ENCODE measurements around the gene THSD4.
"Not testable (repeated sequence)": the region's sequence is repeated elsewhere in the genome, so short reads cannot be mapped to it uniquely, and the experiment has no call there.

Gene THSD4

DNA sequence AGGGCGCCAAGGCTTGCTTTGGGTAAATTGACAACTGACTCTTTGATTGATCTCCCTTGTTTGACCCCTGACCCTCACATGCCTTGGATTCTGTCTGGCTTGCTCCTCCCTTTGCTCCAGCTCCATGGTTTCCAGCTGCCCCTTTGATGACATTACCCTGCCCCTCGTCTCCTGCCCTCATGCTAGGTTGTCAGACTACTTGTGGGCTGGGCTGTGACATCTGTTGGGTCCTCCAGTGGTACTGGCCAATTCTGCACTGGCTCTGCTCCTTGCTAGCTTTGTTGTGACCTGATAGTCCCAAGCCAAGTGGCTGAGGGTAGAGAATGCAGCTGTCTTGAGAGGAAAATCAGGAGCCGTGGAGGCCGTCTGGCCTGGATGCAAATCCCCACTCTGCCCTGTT, 6.2 kb downstream of the THSD4 start:
- DNase-seq (ENCODE audit: low read depth), result no peak

DNA sequence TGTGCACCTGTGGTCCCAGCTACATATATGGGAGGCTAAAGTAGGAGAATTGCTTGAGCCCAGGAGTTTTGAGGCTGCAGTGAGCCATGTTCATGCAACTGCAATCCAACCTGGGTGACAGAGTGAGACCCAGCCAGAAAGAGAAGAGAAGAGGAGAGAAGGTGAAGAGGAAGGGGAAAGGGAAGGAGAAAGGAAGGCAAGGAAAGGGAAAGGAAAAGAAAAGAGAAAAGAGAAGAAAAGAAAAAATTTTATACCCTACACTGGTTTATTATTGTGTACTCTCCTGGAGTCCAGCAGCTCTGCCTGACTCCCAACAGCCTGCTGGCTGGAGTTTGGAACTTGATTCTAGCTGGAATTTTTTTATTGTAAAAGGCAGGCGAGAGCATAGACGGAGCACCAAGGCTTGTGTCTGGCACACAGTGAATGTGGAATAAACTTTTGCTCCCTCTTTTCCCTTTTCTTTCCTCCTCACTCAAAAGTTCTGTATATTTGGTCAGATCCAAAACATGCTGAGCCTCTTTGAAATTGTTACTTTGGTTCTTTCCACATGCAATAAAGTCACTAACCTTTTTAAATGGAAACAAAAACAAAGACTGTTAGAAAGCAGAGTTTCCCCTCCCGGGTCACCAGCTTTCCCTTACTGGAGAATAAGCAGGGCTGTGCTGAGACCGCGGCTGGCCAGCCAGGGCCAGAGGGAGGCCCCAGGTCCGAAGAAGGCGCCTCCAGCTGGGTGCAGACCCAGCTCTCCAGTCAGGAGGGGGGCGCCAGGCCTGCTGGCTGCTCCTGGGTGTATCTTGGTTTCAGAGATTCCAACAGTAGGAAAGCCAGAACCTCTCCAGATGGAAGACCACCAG, 9.9 kb downstream of the THSD4 start:
- DNase-seq (ENCODE audit: low read depth), result no peak

DNA sequence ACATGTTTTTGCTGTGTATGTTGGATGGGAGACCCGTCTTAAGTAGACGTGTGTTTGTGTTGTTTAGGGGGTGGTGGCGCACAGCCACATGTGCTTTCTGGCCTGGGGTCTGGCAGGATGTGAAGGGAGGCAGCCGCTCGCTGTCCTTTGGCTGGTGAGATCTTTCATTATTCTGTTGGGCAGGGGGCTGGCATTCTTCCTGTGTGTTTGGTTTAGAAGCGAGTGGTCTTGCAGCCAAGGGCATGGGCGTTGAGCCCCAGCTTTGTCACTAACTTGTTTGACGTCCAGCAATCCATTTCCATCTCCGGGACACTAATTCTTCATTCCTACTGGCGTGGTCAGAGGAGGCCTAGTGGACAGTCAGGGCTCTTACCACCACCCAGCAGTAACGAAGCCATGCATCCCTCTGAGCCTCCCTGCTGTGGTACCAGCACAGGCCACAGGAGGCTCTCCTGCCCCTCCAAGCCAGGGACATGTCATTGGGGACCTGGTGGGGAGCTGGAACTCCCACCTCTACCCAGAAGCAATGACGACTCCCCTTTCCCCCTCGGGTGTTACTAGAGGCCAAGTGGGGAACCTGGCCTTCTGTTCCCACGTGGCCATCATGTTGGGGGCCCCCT, 10.7 kb downstream of the THSD4 start:
- DNase-seq (ENCODE audit: low read depth), result no peak

DNA sequence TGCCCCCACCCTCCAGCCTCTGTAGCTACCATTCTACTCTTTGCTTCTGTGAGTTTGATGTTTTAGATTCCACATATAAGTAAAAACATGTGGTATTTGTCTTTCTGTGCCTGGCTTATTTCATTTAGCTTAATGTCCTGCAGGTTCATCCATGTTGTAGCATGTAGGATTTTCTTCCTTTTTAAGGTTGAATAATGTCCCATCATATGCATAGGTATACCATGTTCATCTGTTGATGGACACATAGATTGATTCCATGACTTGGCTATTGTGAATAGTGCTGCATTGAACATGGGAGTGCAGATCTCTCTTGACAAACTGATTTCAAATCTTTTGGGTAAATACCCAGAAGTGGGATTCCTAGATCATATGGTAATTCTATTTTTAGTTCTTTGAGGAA, 11.8 kb downstream of the THSD4 start:
- DNase-seq (ENCODE audit: low read depth), result no peak

DNA sequence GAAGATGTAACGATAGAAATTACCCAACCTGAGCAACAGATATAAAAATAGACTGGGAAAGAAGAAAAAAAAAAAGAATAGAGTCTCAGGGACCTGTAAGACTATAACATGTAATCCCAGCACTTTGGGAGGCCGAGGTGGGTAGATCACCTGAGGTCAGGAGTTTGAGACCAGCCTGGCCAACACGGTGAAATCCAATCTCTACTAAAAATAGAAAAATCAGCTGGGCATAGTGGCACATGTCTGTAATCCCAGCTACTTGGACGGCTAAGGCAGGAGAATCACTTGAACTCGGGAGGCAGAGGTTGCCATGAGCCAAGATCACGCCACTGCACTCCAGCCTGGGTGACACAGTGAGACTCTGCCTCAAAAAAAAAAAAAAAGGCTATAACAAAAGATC, 12.9 kb downstream of the THSD4 start:
- DNase-seq (ENCODE audit: low read depth), result not testable (repeated sequence)

DNA sequence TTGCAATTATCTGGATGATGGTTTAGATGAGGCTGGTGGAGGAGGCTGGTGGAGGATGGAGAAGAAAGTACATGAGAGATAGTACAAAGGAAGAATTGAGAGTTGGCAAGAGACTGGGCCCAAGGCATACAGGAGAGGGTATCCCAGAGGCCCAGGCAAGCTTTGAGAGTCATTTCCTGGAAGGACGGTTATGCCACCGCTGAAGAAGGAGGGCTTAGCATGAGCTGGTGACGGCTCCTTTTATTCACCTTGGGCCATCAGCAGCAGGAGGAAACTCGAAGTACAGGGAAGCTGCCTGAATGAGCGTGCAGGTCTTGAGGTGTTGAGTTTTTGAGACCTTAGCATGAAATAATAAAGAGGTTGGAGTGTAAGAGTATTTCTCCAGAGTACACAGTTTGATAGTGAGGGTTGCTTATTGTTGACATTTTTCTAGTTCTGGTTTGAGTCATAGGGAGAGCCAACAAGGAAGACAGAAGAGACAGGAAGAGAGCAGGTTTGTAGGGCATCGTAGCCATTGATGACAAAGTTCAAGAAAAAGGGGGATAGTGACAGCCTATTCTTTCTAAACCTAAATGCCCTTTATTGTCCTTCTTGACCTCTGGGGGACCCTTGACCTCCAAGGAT, 13.8 kb downstream of the THSD4 start:
- DNase-seq (ENCODE audit: low read depth), result no peak

DNA sequence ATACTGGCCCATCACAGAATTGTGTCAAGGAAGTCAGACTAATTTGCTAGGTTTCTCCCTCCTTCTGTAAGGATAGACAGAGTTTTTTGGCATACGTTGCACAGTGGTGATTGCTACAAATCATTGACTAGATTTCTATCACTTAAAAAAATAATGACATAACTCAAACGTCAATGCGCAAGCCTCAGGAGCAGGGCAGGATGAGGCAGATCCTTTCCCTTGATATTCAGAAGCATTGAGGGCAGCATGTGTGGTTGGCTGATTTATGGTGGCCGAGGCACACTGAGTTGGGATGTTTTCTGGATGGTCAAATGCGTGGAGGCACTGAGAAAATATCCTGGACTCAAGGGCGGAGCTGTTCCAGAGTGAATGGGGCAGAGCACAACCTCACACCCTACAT, 14.4 kb downstream of the THSD4 start:
- DNase-seq (ENCODE audit: low read depth), result no peak

DNA sequence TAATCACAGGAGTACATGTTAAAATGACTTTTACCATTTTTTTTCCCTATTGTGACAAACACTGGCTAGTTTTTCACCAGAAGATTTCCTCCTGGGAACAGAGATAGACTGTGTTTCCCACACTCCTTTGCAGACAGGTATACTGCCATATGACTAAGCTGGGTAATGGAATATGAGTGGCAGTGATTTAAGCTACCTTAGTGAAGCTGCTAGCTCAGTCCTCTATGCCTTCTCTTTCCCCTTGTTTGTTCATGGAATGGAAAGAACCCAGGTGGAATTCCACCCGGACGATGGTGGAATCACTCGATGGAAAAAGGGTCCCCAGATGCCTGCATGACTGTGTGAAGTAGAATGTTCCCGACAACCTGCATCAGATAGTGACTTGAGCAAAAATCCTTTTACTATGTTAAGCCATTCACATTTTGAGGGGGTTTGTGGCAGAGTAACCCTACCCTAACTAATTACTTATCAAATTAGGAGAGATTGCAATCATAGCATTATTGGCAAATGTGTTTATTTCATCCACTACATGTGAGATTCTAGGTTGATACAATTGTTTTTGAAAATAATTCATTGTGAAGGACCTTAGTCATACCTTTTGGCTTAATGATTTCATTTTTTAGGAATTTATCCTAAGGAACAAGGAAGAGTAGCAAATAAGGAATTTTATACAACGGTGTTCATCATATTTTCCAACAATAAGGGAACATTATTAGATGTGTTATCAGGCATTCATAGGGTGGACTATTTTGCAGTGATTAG, 16.5 kb downstream of the THSD4 start:
- DNase-seq (ENCODE audit: low read depth), result no peak

DNA sequence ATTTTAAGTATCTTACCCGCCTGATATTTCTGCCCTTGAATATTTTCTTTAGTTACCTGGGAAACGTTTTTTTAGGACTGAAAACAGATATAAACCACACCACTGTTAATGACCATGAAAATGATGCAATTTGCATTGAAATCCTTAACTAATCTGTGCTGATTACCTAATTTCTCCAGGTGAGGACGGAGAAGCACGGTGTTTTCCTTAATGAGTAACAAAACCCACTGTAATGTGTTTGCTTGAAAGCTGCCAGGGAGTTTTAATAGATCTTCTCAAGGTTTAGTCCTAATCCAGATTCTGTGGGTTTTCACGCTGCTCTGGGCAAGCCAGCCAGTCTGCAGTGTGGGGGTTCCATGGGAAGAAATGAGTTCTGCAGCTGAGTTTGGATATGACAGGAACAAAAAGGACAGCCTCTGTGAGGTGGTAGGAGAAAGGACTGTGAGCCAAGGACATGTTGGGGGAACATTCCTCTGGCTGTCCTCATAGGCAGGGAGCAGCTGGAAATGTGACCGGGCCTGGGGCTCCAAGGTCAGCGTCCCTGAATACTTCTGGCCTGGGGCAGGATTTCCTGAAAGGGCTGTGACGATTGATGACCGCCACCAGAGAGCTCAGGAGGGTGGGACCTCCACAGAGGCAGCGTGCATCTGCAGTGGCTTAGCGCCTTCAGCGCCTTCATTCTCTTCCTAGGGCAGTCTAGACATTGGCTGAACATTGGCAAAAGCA, 18.6 kb downstream of the THSD4 start:
- DNase-seq (ENCODE audit: low read depth), result no peak

DNA sequence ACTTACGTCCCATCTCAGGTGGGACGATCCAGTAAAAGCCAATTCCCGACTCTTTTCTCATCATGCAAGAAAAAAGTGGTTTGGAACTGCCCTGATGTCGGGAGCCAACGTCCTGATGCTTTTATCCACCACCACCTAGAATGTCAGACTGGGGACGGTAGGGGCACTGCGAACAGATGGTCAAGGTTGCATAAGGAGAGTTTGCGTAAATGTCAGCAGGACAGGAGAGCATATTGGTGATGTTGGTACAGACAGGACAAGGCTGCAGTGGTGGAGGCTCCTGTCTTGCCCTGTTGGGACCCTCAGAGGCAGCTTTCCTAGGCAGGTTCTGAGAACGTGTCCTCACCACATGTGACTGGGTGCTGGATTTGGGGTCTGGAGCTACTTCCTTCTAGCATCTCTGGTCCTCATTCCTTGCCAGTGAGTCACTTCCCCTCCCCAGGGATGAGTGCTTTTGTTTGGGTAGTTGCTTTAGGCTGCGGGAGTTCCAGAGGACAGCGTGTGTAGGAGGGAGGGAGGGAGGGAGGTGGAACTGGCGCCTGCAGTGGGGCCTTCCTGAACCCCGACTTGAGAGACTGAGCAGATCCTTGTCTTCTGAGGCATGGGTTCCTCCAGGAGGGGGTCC, 21.0 kb downstream of the THSD4 start:
- DNase-seq (ENCODE audit: low read depth), result no peak

DNA sequence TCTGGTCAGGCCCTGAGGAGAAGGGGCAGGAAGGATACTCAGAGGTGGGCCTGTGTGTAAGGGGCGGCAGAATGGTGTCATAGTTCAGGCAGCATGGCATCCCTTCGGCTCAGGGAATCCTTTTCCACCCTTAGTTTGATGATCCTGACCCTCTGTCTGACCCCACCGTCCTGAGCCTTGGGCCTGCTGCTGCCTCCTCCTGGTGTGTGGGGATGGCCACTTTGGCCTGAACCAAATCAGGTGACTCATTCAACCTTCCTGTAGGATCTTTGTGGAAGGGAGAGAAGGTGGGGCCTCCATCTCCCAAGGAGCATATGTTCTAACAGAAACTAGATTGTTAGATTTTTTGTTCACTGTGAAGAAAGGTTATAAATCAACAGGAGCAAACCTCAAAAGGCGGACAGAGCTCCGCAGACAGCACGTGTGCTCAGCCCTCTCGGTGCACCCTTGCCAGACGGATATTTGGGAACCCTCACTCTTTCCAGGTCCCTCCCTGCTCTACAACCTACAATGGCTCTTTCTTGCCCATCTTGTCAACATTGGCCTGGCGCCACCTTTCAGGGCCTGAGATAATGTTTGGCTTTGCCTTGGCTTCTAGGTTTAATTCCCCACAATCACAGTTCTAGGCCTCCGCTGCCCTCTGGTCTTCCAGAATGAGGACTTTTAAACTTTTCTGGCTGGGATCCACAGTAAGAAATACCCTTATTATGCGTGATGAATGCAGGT, 21.7 kb downstream of the THSD4 start:
- no peak for DNase-seq (ENCODE audit: low read depth)

DNA sequence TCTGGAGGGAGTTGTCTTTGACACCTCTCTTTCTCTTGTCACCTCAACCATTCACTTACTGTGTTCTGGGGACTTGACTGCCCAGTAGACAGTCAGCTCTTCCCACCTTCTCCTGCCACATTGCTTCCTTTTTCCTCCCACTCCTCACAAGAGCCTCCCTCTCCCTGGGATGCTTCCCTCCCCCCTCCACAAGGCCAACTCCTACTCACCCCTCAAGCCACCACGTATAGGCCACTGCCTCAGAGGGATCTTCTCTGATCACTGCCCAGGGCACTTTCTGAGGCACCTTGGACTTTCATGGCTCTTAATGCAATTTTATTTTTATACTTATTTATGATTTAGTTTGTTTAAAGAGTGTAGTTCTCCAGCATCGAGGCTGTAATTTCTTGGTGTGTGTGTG, 23.2 kb downstream of the THSD4 start:
- no peak for DNase-seq (ENCODE audit: low read depth)

DNA sequence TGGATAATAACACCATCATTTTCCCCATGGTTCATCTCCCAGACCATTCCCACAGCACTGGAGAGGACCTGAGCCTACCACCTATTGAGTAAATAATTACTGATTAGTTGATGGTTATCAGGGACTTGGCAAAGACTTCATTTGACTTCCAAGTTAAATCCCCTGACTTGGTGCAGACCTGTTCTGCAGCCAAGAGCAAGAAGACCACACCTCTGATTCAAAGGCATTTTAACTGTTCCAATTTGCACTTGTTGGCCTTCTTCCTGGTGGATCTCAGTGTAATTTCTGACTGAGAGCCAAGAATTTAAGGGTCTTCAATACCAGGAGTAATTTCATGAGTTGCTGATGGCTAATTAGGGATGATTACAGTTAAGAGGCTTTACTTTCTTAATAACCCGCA, 24.0 kb downstream of the THSD4 start:
- DNase-seq (ENCODE audit: low read depth), result no peak

DNA sequence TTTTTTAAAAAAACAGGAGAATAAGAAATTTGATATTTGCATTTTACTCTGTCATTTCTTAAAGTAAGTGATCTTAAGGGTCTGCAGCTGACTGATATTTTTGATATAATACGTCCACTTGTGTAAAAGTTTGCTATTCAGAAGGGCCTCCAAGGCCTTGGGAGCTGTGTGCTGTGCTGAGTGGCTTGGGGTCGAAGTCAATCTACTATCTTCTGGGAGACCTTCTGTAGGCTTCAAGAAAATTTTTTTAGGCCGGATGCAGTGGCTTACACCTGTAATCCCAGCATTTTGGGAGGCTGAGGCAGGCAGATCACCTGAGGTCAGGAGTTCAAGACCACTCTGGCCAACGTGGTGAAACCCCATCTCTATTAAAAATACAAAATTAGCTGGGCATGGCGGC, 26.3 kb downstream of the THSD4 start:
- no peak for DNase-seq (ENCODE audit: low read depth)

DNA sequence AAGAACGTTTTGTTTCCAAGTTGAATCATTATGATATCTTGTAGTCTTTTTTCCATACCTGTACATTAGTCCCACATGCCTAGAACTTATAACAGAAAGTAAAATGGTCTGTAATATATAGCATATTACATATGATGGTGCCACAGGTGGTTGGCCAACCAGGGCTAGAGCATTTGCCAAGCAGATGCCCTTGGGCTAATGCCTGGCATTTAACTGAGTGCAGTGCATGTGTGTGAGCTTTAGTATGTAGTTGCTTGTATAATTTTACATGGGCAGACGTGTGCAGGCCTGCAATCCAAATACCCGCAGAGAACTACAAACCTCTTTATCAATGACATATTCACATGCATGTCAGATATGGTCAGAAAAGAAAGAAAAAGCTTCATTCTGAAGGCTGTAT, 27.5 kb downstream of the THSD4 start:
- DNase-seq (ENCODE audit: low read depth), result no peak

DNA sequence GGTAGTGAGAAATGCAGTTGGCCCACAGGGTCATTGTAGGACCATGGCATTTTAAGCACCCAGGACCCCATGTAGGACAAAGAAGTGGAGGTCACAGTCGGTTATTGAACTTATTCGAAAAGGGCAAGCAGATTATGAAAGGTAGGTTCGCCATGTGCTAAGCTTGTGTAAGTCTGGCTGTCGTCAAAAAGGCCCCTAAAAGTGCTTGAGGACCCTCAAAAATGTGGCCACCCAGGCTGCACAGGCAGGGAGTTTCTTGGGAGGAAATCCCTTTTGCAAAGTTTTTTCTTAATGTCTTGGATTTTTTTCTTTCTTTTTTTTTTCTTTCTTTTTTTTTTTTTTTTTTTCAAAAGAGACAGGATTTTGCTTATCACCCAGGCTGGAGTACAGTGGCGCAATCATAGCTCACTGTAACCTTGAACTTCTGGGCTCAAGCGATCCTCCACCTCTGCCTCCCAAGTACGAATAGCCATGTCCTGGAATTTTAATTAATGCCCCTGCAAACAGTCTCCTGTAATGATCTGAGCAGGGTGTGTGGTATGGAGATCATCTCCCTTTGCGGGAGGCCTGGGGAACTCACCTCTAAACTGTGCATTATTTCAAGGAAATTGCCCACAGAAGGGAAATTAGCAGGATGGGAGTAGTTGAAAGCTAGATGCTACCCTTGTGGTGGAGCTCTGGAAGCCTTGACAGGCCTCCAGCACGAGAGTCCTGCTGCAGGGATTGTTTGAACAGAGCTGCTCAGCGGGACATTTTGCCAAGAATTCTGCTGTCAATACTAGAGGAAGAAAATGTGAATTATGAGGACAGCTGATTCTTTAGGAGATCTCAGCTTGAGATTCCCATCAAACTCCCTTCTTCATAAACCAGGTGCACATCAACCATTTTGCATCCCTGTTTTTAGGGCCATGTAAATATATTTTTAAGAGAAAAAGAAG, 28.4 kb downstream of the THSD4 start:
- DNase-seq (ENCODE audit: low read depth), result no peak

DNA sequence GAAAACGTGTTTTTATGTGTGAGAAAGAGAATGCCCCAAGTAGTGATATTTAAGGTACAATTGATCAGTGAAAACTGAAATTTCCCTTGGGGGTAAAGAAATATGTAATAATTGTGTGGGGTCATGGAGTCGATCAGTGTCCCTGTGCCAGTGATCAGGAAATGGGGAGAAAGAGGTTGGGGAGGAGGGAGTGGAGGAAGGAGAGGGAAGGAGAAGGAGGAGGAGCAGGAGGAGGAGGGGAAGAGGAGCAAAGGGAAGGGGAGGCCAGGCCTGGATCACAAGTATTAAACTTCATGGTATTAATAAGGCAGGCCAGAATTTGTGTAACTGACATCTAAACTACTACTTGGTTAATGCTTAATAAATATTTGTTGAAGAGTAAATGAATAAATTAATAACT, 30.4 kb downstream of the THSD4 start:
- DNase-seq (ENCODE audit: low read depth), result no peak

DNA sequence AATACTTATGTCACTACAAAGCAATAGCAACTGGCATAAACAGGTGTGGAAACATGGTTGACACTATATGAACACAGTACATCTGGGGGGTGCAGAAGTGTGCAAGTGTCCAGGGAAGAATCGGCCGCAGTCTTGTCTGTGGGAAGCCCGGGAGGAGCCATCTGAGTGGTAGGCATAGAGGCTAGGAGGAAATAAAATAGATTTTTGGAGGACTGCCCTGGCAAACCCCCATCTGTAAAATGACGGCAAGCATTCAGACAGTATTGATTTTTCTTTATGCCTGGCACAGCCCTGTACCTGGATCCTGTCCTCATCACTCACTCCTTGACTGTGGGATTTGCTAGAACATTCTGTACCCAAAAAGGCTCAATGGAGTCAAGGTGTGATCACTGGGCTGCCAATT, 31.3 kb downstream of the THSD4 start:
- DNase-seq (ENCODE audit: low read depth), result no peak

DNA sequence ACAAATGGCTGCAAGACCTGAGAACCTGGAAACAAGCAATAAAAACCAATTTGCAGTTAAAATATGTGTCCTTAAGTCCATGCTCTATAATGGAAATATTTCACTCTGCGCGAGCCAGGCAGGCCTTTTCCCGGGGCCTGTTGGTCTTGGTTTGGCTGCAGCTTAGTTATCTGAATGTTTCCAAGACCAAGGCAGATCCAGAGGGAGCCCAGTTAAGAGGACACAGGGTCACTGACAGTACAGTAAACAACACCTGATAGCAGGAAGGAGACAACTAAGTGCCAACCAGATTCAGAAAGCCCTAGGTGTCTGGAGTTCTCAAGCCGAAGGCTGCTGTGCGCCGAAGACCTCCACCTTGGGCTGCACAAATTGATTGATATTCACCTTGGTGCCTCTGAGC, 32.8 kb downstream of the THSD4 start:
- no peak for DNase-seq (ENCODE audit: low read depth)

Data from CMK (cell line).